Hindlimb muscle (tissue), 1 donor: ENCODE results near the gene CEP112. TPM values are rescaled to one million over a fixed set of nuclear protein-coding genes. Genes with fewer than 3 reads are reported as not detected.

ENCODE experiments used
- DNase-seq: peaks from one replicate; pipeline ENCODE4 v3.0.0-alpha.2; 2013
- polyA plus RNA-seq: library from polyadenylated mRNA; unstranded; fragments of 120-200 nt; gene quantifications from one replicate; pipeline ENCODE4 v1.2.1, GENCODE V29; 2013; ENCODE audit not compliant: insufficient read length

Gene CEP112
- polyA plus RNA-seq, 1 donor: 14.8 TPM

DNA sequence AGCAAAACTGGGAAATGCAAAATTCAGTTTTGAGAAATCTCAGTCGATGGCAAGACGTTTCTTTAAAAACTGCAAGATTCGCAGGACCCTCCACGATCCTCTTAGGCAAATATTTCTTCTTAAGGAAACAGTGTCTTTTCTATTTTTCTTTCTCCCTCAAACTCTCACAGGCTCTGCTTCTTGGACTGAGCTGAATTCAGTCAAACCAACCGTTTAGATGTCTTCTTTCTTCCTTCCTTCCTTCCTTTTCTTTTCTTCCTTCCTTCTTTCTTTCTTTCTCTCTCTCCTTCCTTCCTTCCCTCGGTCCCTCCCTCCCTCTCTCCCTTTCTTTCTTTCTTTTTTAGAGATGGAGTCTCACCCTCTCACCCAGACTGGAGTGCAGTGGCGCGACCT lies 563.3 kb downstream of the CEP112 start:
- no peak for DNase-seq

- DNase-seq: no peak
Measured at GRCh38 chr17:65627891-65628643, 563.9 kb downstream of the CEP112 start.

DNA sequence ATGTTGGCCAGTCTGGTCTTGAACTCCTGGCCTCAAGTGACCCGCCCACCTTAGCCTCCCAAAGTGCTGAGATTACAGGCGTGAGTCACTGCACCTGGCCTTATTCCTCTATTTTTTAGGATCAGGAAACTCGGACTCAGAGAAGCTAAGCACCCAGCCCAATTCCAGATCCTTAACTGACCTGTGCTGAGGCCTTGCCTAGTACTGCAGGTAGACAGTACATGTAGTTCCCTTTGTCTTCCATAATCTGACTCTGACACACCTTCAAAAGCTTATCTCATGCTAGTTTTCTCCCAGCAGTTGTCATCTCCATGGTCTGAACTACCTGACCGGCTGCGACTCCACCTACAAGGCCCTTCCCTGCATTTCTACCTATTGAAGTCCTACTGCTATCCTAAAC lies 564.8 kb downstream of the CEP112 start:
- DNase-seq: no peak

GRCh38 chr17:65626451-65626850 lies 565.5 kb downstream of the CEP112 start:
- peak; percentile 50 for DNase-seq

GRCh38 chr17:65618516-65618915 lies 573.4 kb downstream of the CEP112 start:
- no peak for DNase-seq

DNA sequence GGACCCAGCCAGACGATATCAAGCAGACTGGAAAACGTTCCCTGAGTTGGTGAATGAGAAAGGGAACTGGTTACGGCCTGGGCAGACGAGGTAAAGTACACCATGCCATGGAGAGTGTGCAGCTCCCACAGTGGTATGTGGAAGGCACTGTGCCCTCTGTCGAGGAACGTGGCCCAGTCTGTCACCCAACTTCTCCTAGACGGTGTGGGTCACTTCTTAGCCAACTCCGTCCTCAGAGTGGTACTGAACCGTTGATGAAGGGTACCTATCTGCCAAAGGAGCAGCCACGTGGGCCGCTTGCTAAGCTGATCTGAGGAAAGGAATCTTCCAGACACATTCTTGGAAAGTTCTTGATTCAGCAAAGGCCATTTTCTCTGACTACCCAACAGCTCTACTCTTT lies 574.4 kb downstream of the CEP112 start:
- no peak for DNase-seq

DNA sequence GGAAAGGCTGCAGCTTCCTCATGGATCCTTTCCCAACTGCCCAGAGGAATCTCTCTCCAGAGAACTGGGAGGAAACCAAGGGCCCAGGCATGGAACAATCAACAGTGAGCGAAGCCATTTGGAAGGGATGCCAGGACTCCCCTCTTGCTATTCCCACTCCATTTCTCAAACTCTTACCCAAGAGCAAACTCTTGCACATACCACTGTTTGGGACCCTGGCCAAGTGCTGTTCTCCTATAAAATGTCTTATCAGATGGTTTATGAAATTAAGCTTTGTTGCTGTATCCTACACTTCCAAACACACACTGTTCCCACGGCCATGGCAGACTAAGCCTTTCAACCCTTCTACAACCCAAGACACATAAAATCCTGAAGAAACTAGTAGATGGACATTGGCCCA lies 582.2 kb downstream of the CEP112 start:
- no peak for DNase-seq

- DNase-seq: no peak
Measured at GRCh38 chr17:65609286-65609685, 582.6 kb downstream of the CEP112 start.

DNA sequence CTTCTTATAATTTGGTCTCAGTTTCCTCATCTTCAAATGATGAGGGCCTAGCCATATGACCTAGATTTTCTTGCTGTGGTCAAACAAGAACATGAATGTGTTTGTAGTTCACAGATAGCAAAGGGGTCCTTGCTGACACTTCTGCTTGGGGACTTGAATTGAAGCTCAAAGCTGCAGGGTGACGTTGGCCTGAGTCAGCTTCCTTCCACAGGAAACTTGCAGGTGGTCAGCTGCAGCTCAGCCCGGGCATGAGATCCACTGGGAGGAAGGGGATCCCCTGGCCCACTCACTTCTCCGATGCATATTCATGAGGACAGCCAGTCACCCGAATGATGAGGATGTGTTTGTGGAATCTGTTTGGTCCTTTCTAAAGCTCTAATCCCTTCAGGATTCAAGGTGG lies 587.9 kb downstream of the CEP112 start:
- no peak for DNase-seq

DNA sequence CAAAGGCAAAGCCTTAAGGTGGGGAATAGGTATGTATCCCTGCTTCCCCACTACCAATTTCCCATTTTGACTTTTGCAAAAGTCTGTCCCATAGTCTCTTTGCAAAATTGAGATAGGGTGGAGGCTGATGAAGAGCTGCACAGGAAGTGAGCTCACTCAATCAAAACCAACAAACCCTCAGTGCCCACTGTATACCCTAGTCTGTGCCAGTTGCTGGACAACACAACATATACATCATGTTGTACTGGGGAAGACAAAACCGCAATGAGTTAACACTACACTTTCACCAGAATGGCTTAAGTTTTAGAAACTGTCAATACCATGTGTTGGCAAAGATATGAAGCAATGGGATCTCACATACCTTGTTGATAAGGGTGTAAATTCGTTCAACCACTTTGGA lies 590.1 kb downstream of the CEP112 start:
- DNase-seq: no peak

DNA sequence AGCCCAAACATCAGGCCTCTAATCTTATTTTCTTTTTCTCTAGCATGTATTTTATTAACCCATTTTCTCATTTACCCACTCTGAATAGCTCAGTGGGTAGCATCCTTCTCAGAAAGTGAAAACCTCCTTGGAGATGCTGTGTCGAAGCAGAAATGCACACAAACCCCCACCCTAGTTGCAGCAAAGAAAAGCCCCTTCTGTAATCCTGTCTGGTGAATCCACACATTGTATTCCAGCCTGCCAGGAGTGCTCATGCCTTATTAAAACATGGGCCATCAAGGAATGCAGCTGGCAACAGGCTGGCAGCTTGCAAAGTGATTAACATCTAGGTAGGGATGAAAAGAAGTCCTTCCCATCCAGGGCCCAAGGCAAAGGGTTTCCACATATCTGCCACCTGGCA lies 590.8 kb downstream of the CEP112 start:
- DNase-seq: no peak

DNA sequence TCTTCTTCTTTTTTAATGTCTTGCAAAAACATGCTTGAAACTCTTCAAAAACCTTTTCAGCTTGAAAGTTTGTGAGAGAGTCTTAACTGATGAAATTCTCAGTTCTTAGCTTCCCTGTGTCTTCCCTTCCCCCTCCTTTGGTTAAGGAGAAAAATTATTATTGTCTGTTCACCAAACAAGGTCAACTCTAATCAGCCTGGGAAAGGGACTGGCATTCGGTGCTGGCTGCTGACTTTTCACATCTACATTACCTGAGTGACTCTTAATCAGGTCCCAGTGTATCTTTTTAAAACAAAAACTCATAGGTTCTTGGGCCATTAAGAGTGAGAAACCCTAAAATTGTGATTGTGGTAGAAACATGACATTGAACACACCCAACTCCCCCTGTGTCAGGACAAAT lies 591.4 kb downstream of the CEP112 start:
- DNase-seq: no peak

DNA sequence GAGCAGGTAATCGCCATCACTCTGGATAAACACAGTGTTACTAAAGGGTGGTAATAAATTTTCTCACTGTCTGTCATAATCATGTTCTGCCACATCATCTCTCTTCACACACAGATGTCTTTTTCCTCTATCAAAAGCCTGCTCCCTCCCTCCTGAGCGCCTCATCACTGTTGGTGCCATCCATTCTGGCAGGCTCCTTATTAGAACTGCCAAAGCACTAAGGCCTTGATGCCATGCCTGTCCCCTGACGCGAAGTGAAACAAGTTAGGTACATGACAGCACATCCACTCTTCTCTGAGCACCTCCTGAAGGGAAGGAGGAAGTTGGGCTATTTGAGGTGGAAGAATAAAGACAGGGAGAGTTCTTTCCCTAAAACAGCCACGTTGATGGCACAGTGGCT lies 592.3 kb downstream of the CEP112 start:
- no peak for DNase-seq

GRCh38 chr17:65598746-65599145 lies 593.2 kb downstream of the CEP112 start:
- no peak for DNase-seq

DNA sequence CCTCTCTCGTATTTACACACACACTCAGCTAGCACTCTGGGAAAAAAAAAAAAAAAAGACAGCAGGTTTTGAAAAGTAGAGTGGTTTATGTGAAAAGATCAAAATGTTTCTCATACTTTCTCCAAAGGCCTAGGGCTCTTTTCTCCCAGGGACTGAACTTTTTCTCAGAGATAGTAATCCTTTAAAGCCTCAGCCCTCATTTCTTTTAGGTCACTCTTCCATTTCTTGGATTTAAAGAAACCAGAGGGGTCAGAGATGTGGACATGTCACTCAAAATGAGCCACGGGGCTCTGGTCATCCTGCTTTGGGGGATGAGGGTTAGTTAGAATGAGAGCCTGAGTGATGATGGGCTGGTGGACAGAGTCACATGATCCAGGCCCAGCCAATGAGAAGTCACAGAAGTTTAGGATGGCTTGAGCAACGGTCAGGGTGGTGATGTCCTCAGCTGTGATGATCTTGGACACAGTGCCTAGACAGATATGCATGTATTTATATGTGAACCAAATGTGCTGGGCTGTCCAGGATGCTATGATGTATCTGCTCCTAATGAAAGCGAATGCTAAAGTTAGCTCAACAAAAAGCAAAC lies 596.8 kb downstream of the CEP112 start:
- no peak for DNase-seq

DNA sequence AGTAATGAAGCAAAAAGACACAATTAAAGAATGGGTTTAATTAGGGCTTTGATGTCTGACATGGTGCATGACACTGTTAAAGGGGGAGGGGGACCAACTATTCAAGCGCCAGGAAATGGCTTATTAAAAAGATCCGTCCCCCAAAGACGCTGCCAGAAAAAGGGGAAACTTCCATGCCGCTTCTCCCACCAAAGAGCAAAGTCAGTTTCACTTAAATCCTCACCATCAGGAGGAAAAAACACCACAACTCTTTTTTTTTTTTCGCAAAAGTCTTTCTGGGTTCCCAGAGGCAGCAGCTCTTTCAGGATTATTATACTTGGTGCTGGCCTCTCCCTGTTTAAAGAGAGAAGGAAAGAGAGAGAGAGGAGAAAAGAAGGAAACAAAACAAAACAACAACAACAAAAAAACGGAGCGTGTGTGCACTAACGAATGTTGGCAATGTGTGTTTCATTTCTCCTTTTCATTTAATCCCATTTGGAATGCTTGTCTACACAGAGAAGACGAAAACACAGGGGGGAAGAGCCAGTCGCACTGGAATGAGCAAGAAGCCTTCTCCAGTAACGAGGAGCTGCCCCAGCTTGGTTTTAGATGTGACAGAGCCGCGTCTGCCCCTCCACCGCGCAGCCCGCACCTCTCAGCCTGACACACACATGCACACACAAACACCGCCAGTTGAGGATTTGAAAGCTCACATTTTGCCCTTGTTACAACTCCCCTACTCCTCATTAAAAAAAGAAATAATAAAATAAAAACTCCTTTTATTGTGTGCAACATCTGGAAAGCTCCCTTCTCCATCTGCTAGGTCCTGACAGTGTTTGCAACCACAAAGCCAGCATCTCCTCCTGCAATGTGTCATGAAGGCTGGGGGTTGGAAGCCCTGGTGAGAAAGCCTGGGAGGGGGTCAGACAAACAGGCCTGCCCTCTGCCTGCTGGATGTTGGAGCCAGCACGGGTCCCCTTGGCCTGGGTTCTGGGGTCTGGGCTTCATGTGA lies 597.8 kb downstream of the CEP112 start:
- peak; percentile 27 for DNase-seq

DNA sequence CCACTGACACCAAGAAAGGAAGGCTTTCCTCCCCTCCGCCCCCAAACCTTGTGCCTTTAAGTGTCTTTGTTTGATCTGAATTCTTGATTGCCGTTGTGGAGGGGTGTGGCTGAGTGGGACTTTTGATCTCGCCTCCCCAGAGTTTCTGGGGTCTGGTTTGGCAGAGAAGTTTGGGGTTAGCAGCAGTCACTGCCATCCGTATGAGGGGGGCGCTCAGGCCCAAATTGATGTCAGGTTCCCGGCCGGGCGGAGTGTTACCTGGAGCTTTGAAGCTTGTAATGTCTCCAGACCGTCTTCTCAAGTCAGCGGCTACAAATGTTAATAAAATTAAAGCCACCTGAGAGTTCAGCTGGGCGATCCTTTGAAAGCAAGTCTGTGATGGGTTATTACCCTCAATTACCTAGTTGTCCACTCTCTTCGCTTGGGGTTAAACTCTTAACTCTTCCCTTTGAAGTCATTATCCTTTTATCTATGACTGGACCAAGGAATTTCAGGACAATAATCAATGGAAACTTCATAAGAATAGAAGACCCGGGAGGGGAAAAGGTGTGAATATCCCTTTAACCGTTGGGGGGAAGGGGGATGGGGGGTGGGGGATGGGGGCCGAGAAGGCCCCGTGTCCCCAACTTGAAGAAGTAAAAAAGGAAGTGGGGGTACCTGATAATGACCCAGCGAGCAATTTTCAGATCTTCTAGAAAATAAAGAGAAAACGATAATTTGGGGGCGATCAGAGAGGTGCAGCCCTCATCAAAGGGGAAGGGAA lies 598.7 kb downstream of the CEP112 start:
- no peak for DNase-seq

- DNase-seq: no peak
Measured at GRCh38 chr17:65592125-65592965, 599.6 kb downstream of the CEP112 start.

DNA sequence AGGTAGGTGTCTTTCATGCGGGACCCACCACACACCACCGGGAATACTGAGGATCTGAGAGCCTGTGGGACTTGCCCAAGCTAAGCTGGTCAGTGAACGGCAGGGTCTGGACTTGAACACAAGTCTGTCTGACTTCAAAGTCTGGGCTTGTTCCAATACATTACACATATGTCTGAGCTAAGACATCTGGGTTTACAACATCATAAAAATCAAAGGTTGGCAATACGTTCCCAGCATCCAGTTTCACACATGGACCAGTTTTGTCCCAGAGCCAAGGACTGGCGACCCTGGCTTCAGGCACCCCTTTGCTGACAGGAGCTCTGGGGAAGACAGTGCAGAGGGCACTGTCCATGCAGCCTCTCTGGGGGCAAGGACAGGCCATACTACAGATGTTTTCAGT lies 602.6 kb downstream of the CEP112 start:
- DNase-seq: no peak

GRCh38 chr17:65588181-65588808 lies 603.6 kb downstream of the CEP112 start:
- DNase-seq: no peak

DNA sequence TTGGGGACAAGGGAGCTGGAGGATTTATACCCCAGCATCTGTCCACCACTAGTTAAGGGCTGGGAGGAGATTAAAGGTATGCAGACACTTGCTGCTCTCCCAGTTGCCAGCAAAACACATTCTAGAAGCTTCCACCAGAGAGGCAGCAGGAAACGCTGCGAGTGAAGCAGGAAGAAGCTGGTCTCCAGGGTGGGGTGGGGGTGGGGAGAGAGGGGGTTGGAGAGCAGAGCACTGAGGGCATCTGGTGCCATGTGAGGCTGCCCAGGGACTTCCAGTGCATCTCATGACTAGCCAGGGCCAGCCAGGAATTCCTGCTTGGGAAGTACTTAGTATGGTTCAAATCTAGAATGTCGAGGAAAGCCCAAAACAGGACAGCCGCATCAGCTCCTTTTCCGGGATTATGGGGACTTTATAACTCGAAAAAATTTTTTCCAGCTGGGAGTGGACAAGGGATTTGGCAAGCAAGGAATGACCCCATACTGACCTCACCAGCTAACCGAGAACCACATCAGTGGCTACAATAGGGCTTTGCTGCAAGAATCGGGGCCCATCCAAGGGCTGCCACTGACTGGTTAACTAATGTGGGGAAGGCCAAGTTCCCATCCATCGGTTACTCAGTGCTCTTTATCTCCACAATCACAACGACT lies 604.3 kb downstream of the CEP112 start:
- DNase-seq: peak; percentile 27
